A549 (cell line): ENCODE data around the gene SLC35D2. TPM values are rescaled to one million over a fixed set of nuclear protein-coding genes. Genes with fewer than 3 reads are reported as not detected.

Source experiments
- ATAC-seq, 2 experiments: fragments of 200-7000 bp in 1 of 2; fragments of >200 bp in 1 of 2; cut with Nextera tagmentation in 1 of 2; cut with Tn5 transposase in 1 of 2; 3 replicates each; pipeline versions ENCODE4 v1.8.0 to v1.9.1; 2018 to 2020; ENCODE audit warnings: mild to moderate bottlenecking in 1 of 2, moderate library complexity in 1 of 2
- CTCF ChIA-PET: fragments of 300-600 bp; sonication (Branson Sonifier 250); formaldehyde crosslinking; extraction: SDS; loops from one replicate; lab custom pipeline; 2021; ENCODE audit warnings: antibody characterized with exemption, inconsistent platforms; lab: Yijun Ruan, JAX
- POLR2A ChIA-PET: fragments of 350-600 bp; formaldehyde crosslinking; extraction: SDS; loops from one replicate; lab custom pipeline; 2021; ENCODE audit warnings: antibody characterized with exemption, inconsistent platforms; lab: Yijun Ruan, JAX
- DNase-seq, 2 experiments: peaks; one replicate each; pipeline versions ENCODE4 v3.0.0 to v3.0.0-alpha.2; 2011 to 2016; ENCODE audit warnings: low read depth in 1 of 2, low spot score in 1 of 2
- FAIRE-seq: peaks from 2 replicates; lab custom pipeline; 2011; peaks lifted over from hg19 to GRCh38; lab: Jason Lieb, UNC
- H3K27ac ChIP-seq, 2 experiments: fragments of >200 bp; sonication (Bioruptor Twin); formaldehyde crosslinking; 3 replicates each; pipeline ENCODE4 v1.5.1; 2016 to 2017
- H3K4me1 ChIP-seq: fragments of >200 bp; sonication (Bioruptor Twin); formaldehyde crosslinking; 3 replicates; pipeline ENCODE4 v1.6.1; 2016
- H3K4me2 ChIP-seq: fragments of >200 bp; sonication (Bioruptor Twin); formaldehyde crosslinking; 3 replicates; pipeline ENCODE4 v1.6.1; 2016
- H3K4me3 ChIP-seq: fragments of >200 bp; sonication (Bioruptor Twin); formaldehyde crosslinking; 3 replicates; pipeline ENCODE4 v1.5.1; 2016
- H3K9me3 ChIP-seq: fragments of >200 bp; sonication (Bioruptor Twin); formaldehyde crosslinking; 3 replicates; pipeline ENCODE4 v1.6.1; 2016
- BCL3 ChIP-seq: fragments of >200 bp; sonication (Bioruptor Twin); formaldehyde crosslinking; IDR thresholded peaks from 3 replicates; pipeline ENCODE4 v1.6.1; 2016
- CBX2 ChIP-seq: fragments of 200-600 bp; sonication (generic); IDR thresholded peaks from 2 replicates; pipeline ENCODE4 v1.6.1; 2016; ENCODE audit warnings: low read depth, mild to moderate bottlenecking, borderline replicate concordance
- CTCF ChIP-seq: fragments of >200 bp; sonication (Bioruptor Twin); formaldehyde crosslinking; IDR thresholded peaks from 3 replicates; pipeline ENCODE4 v1.5.1; 2016
- EP300 ChIP-seq, 2 experiments: fragments of >200 bp; sonication (Bioruptor Twin); formaldehyde crosslinking; IDR thresholded peaks; 2 replicates in 1 of 2; 3 replicates in 1 of 2; pipeline ENCODE4 v1.6.1; 2016 to 2017
- FOSL2 ChIP-seq, 2 experiments: fragments of 450-650 bp in 1 of 2; fragments of >200 bp in 1 of 2; sonication (Bioruptor Twin) in 1 of 2; formaldehyde crosslinking; IDR thresholded peaks; 2 replicates each; pipeline versions ENCODE4 v1.5.0 to v1.6.1; 2016 to 2020; ENCODE audit warnings: mild to moderate bottlenecking in 1 of 2, moderate library complexity in 1 of 2
- HDAC2 ChIP-seq: fragments of 200-600 bp; sonication (generic); IDR thresholded peaks from 2 replicates; pipeline ENCODE4 v1.6.1; 2016
- HMGXB4 ChIP-seq: fragments of 250-450 bp; sonication (Bioruptor Pico); IDR thresholded peaks from 2 replicates; pipeline ENCODE4 v1.5.0; 2021; ENCODE audit warnings: mild to moderate bottlenecking, moderate library complexity, borderline replicate concordance
- HOXB13 ChIP-seq: fragments of 250-450 bp; sonication (Bioruptor Pico); IDR thresholded peaks from 2 replicates; pipeline ENCODE4 v1.5.0; 2020; ENCODE audit warnings: low read depth, mild to moderate bottlenecking, moderate library complexity
- JUN ChIP-seq, 2 experiments: fragments of >200 bp; sonication (Bioruptor Twin); formaldehyde crosslinking; IDR thresholded peaks; 2 replicates in 1 of 2; 3 replicates in 1 of 2; pipeline ENCODE4 v1.6.1; 2016 to 2017
- JUNB ChIP-seq: fragments of >200 bp; sonication (Bioruptor Twin); formaldehyde crosslinking; IDR thresholded peaks from 2 replicates; pipeline ENCODE4 v1.6.1; 2016
- MYC ChIP-seq: IDR thresholded peaks from 2 replicates; pipeline ENCODE4 v1.6.1; 2012; ENCODE audit warnings: mild to moderate bottlenecking, inconsistent platforms, low read length, improper control_type of control experiment, borderline replicate concordance
- POLR2A ChIP-seq: IDR thresholded peaks from 2 replicates; pipeline ENCODE4 v1.6.1; 2012; ENCODE audit warnings: mild to moderate bottlenecking, low read length
- RAD21 ChIP-seq, 2 experiments: fragments of >200 bp in 1 of 2; sonication (Bioruptor Twin) in 1 of 2; formaldehyde crosslinking in 1 of 2; IDR thresholded peaks in 1 of 2; conservative IDR thresholded peaks in 1 of 2; 2 replicates in 1 of 2; 3 replicates in 1 of 2; pipeline ENCODE4 v1.6.1; 2012 to 2018; ENCODE audit warnings: inconsistent platforms in 1 of 2
- RCOR1 ChIP-seq: fragments of 150-350 bp; IDR thresholded peaks from 2 replicates; pipeline ENCODE4 v1.6.1; 2014; ENCODE audit warnings: antibody characterized with exemption, low read length, low read depth
- SMC3 ChIP-seq: fragments of >200 bp; sonication (Bioruptor Twin); formaldehyde crosslinking; IDR thresholded peaks from 3 replicates; pipeline ENCODE4 v1.6.1; 2018; ENCODE audit warnings: inconsistent platforms
- ZC3H11A ChIP-seq: fragments of 450-650 bp; IDR thresholded peaks from 2 replicates; pipeline ENCODE4 v1.6.1; 2014; ENCODE audit warnings: antibody characterized with exemption, mild to moderate bottlenecking
- WGBS: methylation state at CpG from one replicate; pipeline ENCODE4 v1.1.6; 2017; ENCODE audit errors: missing lambda C conversion rate; 5-methylcytosine and 5-hydroxymethylcytosine counted together
- polyA plus RNA-seq, 4 experiments: library from polyadenylated mRNA; depleted of rRNA in 3 of 4; stranded (reverse); fragments of >200 nt; fragmentation: RNase III in 1 of 4; extraction: RNeasy Plus Mini Kit Qiagen cat#74134 plus additional on column Dnase treatment in 1 of 4; gene quantifications; 2 replicates in 3 of 4; 3 replicates in 1 of 4; pipeline ENCODE4 v1.2.3, GENCODE V29; 2011 to 2017
- TF ChIP-seq, protein P1 (sequence below): fragments of 150-350 bp; IDR thresholded peaks from 2 replicates; pipeline ENCODE4 v1.6.1; 2014; ENCODE audit warnings: low read depth, mild to moderate bottlenecking, low read length
- TF ChIP-seq, protein P2 (sequence below): fragments of 450-650 bp; IDR thresholded peaks from 2 replicates; pipeline ENCODE4 v1.6.1; 2014; ENCODE audit warnings: antibody characterized with exemption
- TF ChIP-seq, protein P3 (sequence below): IDR thresholded peaks from 2 replicates; pipeline ENCODE4 v1.6.1; 2012; ENCODE audit warnings: low read depth, borderline replicate concordance

SLC35D2 gene
- polyA plus RNA-seq, 2 of the 4 experiments (the other 2 are of a cell fraction) = 13.8 to 29.8 TPM

DNA sequence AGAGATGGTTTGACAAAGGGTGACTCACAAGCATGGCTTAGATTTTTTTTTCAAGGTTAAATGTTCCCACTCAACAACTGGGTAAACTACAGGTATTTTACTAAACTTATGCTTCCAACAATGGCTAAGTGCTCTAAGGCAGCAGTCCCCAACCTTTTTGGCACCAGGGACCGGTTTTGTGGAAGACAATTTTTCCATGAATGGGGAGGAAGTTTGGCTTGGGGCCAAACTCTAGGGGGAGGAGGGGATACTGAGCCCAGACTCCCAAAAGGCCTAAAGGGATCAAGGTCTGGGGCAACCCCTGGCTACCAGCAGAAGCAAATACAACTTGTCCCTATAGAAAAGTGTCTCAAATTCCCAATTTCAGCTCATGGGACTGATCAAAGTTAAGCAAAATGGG lies 49.6 kb downstream of the SLC35D2 start:
- no peak for FAIRE-seq

DNA sequence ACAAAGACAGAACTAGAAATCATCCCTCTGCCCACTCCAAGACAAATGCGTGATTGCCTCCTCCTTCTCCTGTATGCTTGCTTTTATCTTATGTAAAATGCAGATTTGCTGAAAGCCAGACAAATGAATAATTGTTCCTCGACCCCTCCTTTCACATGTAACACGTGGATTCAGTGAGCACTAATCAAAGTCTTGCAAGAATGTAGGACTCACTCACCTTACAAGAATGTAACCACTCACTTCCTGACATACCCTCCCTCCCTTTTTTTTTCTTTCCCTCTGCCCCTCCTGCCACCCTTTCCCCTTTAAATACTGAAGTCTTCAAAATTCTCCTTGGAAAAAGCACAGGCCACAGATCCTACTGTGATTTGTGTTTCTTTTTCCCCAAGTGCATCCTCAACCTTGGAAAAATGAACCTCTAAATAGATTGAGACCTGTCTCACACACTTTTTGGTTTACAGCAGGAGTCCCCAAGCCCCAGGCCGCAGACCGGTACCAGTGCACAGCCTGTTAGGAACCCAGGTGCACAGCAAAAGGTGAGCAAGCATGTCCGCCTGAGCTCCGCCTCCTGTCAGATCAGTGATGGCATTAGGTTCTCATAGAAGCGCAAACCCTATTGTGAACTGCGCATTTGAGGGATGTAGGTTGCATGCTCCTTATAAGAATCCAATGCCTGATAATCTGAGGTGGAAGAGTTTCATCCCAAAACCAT lies 52.1 kb downstream of the SLC35D2 start:
- peaks cover 18% of the 10 kb centered on the region for H3K4me1 ChIP-seq
- ChIA-PET POLR2A (no interaction called here), CTCF (no interaction called here)
- peak overlapping the region in 1 of 2 experiments; percentile 35; a peak in 2 of 6 replicates for H3K27ac ChIP-seq
- 80% methylated on average over 9 of the region's 9 CpGs for WGBS
- H3K9me3 ChIP-seq = no peaks in the 10 kb centered on the region
- FAIRE-seq (no peak), DNase-seq (no peak), ATAC-seq (no peak)
- TF ChIP-seq, protein P1, sequence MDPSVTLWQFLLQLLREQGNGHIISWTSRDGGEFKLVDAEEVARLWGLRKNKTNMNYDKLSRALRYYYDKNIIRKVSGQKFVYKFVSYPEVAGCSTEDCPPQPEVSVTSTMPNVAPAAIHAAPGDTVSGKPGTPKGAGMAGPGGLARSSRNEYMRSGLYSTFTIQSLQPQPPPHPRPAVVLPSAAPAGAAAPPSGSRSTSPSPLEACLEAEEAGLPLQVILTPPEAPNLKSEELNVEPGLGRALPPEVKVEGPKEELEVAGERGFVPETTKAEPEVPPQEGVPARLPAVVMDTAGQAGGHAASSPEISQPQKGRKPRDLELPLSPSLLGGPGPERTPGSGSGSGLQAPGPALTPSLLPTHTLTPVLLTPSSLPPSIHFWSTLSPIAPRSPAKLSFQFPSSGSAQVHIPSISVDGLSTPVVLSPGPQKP = no peak
- H3K4me3 ChIP-seq = no peak overlapping the region
- no peak overlapping the region for H3K4me2 ChIP-seq

More for the DNA sequence above, 49.6 kb downstream of the SLC35D2 start:
- DNase-seq = no peak
- POLR2A ChIA-PET = no interaction called here
- TF ChIP-seq CBX2 (no peak), JUN (IDR thresholded peaks at IDR 0.05) (no peak), MYC (no peak), ZC3H11A (no peak), RCOR1 (no peak), FOSL2 (IDR thresholded peaks at IDR 0.05) (no peak), FOSL2 (CRISPR knock-in tag; IDR thresholded peaks at IDR 0.05) (0 out of 2 replicates have a peak, but pooled peaks have one; percentile 5), CTCF (no peak)
- H3K4me3 ChIP-seq = no peak overlapping the region
- H3K27ac ChIP-seq = peak overlapping the region in 1 of 2 experiments; percentile 64; a peak in 3 of 6 replicates
- CTCF ChIA-PET = interaction anchor here (1.2 to 2.8 kb wide), 2 partner anchors 17 to 40 kb away, joined by 3 to 13 read pairs; no protein-coding TSS in a partner anchor
- H3K4me1 ChIP-seq = peaks cover 25% of the 10 kb centered on the region
- 0 out of 3 replicates have a peak overlapping the region, but pooled peaks have one; percentile 4 for H3K4me2 ChIP-seq
- 72% methylated on average over 1 of the region's 1 CpG for WGBS
- H3K9me3 ChIP-seq = no peaks in the 10 kb centered on the region
- no peak for ATAC-seq

DNA sequence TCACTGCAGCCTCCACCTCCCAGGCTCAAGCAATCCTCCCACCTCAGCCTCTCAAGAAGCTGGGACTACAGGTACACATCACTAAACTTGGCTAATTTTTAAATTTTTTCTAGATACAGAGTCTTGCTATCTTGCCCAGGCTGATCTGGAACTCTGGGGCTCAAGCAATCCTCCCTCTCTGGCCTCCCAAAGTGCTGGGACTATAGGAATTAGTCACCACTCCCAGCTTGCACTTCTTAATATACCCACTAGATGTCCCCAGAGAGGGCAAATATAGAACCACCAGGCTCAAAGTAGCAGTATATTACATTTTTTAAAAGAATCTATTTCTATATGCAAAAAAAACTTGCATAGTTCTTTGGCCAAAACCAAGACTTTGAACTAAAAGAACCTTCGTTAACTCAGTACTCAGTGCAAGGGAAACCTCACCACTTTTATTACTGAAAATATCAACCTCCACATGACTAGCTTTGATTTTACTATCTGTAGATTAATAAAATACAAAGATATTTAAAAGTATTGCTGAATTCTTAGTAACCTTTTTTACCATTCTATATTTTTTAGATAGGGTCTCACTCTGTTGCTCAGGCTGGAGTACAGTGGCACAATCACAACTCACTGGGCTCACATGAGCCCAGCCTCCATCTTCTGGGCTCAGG lies 55.7 kb downstream of the SLC35D2 start:
- TF ChIP-seq, protein P2, sequence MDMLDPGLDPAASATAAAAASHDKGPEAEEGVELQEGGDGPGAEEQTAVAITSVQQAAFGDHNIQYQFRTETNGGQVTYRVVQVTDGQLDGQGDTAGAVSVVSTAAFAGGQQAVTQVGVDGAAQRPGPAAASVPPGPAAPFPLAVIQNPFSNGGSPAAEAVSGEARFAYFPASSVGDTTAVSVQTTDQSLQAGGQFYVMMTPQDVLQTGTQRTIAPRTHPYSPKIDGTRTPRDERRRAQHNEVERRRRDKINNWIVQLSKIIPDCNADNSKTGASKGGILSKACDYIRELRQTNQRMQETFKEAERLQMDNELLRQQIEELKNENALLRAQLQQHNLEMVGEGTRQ = no peak
- TF ChIP-seq HDAC2 = no peak
- no peak for TF ChIP-seq POLR2A
- TF ChIP-seq BCL3 = no peak
- no peak for TF ChIP-seq HOXB13 (CRISPR knock-in tag)
- no peak for TF ChIP-seq FOSL2 (IDR thresholded peaks at IDR 0.05)
- TF ChIP-seq FOSL2 (CRISPR knock-in tag; IDR thresholded peaks at IDR 0.05) = peak; percentile 68
- no peak for TF ChIP-seq HMGXB4 (CRISPR knock-in tag)
- TF ChIP-seq, protein P3, sequence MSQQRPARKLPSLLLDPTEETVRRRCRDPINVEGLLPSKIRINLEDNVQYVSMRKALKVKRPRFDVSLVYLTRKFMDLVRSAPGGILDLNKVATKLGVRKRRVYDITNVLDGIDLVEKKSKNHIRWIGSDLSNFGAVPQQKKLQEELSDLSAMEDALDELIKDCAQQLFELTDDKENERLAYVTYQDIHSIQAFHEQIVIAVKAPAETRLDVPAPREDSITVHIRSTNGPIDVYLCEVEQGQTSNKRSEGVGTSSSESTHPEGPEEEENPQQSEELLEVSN = no peak
- TF ChIP-seq RAD21 (conservative IDR thresholded peaks at IDR 0.05 in 1 of 2, IDR thresholded peaks at IDR 0.05 in 1 of 2) = peak; percentile 76 to 81
- TF ChIP-seq EP300 (IDR thresholded peaks at IDR 0.05) = no peak
- TF ChIP-seq JUNB = no peak
- peak; percentile 77 for TF ChIP-seq CTCF
- TF ChIP-seq SMC3 = peak; percentile 86
- H3K9me3 ChIP-seq = no peaks in the 10 kb centered on the region
- H3K4me3 ChIP-seq = no peak overlapping the region
- H3K4me2 ChIP-seq = no peak overlapping the region
- H3K4me1 ChIP-seq = peaks cover 9% of the 10 kb centered on the region
- peak; percentile 64 to 89; a peak in 4 of 6 replicates for ATAC-seq
- POLR2A ChIA-PET = interaction anchor here (0.6 to 1.0 kb wide), 3 partner anchors 122 to 462 kb away, joined by 3 to 5 read pairs (median 4); partner anchors contain the start of gene HABP4
- FAIRE-seq = no peak
- 13% methylated on average over 1 of the region's 1 CpG for WGBS
- peak; percentile 44 to 50 for DNase-seq
- CTCF ChIA-PET = interaction anchor here (0.6 to 3.9 kb wide), 34 partner anchors 9 to 1630 kb away, joined by 3 to 30 read pairs (median 4); partner anchors contain the start of gene HABP4
- H3K27ac ChIP-seq = peak overlapping the region in 1 of 2 experiments; percentile 32; a peak in 2 of 6 replicates
